Measurements from ENCODE around the gene TDRD6.

DNA sequence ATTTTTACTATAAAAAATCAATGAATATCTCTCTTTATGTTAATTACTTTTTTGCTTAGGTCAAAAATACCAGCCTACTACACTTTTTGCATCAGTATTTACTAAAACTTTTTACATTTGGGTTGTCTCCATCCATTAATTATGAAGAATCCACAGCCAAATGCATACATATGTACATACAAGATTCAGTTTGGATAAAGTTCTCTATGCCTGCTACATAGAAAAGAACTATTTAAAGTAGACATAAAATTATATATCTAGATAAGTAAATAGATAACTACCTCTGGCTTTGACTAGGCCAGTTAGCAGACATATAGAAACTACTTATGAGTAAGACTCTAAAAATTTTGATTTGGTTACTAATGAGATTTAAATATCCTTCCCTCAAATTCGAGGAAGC lies 12.3 kb downstream of the TDRD6 start:
- TF ChIP-seq CTCF (IDR thresholded peaks at IDR 0.05) (no peak), POLR2A (IDR thresholded peaks at IDR 0.05) (no peak)

Data from transverse colon (tissue), 3 donors.